HG03196 (cell line): ENCODE data around the gene TMEM245.
A peak's percentile ranks its signal among the peaks of the same experiment; 100 is the strongest.

Experiments used
- ATAC-seq: cut with Tn5 transposase; IDR thresholded peaks from one replicate; pipeline ENCODE4 v1.9.1; 2021; ENCODE audit not compliant: unreplicated experiment

Gene TMEM245

DNA sequence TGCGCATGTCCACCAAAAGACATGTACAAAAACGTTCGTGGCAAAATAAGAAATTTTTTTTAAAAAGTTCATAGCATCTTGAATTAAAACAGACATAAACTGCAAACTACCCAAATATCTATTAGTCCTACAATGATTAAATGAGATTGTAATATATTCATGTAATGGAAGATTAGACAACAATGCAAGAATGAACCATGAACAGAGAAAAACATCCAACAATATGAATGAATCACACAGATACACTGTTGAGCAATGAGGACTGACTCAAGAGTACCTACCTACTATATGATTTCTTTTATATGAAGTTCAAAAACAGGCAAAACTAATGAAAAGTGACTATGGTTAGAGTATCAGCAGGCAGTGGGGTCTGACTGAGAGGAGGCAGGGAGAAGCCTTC lies 88.5 kb downstream of the TMEM245 start:
- no peak for ATAC-seq

DNA sequence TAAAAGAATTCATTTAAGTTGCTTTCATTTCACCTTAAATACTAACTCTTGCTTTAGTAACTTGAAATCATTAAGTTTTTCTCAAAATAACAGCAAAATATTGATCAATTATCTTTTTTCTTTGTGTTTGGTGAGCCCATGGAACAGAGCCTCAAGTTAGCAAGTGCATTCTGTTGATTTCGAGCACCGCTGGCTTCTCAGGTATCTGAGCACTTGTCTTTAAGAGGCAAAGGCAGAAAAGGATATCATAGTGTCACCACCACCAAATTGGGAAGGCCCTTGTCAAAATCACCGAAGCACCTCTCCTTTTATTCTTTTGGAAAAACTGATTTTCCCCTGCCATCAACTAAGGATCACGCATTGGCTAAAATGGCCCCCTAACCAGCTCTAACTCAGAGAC lies 89.3 kb downstream of the TMEM245 start:
- no peak for ATAC-seq

DNA sequence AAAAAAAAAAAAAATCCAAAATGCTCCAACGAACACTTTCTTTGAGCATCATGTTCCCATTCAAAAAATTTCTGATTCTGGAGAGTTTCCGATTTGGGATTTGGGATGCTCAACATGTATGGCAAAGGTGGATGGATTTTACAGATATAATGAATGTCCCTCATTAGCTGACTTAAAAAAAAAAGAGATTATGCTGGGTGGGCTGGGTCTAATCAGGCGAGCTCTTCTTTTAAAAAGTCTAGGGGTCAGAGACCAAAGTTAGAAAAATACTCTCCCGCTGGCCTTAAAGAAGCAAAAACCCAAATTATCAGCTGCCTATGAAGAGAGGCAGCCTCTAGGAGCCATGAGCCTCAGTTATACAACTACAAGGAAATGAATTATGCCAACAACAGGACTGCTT lies 91.3 kb downstream of the TMEM245 start:
- ATAC-seq: no peak

DNA sequence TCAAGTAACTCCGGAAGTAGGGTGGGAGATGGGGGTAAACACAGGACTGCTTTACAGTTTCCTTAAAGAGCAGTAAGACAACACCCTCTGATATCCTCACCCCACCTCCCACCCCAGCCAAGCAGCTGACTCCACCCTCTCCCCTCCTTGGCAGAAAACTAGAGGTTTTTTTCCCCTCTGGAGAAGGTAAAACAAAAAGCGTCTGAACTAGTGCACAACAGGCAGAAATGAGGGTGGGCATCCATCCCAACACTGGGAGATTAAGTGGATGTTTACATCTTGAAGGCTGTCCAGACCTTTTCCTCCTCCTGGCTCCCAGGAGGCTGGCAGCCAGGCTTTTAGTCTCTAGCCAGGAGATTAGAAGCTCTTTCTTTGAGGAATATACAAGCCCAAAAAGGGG lies 92.6 kb downstream of the TMEM245 start:
- no peak for ATAC-seq

DNA sequence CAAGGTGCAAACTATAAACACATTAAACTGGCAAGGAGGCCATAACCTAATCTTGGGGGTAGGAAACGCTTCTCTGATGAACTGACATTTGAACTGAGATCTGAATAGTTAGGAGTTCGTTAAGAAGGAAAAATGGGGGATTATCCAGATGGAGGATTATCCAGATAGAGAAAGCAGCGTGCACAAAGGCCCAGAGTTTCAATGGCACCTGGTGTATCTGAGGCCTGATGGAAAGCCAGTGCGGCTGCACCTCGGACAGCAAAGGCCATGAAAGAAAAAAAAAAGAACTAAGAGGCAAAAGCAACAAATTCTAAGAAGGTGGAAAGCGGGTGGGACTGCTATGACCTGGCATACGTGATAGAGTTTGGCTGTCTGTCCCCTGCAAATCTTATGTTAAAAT lies 93.4 kb downstream of the TMEM245 start:
- ATAC-seq: no peak

DNA sequence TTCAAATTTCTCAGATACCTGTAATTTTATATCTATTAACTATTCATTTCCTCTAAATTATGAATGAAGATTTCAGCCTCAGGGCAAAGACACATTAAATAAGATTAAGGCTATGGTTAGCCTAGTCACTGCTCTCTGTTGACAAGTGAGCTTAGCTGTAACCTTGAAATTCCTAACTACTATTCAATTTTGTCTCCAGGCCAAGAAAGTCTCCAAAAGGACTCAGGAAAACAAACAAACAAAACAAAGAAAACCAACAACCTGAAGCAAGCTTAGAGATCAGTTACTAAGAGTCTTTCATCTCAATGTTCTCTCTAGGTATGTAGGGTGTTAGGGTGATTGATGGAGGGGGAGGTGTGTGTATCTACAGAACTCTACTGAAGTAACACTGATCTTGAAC lies 96.9 kb downstream of the TMEM245 start:
- ATAC-seq: no peak

DNA sequence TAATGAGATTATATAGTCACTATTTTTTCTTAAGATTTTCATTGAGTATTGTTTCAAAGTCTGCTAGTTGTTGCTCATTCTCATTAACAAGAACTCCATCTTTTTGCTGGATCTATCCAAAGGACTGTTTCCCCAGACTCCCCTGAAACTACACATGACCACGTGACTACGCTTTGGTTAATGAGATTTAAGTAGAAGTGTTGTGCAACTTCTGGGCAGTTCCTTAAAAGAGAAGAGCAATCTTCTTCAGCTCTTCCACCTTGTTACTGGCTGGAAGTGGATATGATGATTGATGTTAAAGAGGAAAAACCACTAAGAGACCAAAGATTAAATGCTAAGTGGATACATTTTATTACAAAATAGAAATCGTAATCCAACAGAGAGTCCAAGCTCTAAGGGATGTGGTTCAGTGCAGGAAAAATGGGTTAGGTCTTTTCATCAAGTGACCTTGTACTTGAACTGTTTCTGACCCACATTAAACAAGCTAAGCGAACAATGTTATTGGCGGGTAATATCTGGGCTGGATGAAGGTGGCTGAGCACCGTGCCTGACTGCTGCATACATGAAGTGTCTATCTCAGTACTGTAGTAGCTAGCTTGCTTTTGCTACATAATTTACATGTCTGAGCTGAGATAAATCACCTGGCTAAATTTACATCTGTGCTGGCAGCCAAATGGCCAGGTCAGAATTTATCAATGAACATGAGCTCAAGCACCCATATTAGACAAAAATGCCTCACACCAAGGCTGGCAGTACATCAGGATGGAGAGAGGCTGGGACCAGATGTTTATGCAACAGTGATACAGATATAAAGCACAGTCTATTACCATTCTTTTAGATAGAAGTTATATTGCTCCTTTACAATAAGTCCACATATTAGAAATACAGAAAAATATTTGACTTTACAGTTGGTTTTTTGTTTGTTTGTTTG lies 98.9 kb downstream of the TMEM245 start:
- no peak for ATAC-seq

DNA sequence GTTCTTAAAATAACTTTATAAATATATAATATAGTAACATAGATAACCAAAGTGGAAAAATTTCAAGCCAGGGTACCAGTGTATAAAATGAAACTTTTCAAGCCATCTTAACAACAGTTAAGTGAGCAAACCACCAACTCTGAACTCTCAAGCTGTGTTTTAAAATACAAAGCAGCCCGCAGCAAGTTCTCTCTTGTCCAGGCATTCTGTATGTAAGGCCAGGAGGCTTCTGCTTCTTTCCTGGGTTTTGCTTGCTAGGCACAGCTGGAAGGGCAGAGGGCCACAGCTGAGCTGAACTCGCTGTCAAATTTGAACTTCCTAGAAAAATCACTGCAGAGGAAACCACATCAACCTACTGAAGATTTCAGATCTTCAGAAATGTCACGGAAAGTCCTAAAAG lies 99.6 kb downstream of the TMEM245 start:
- no peak for ATAC-seq

DNA sequence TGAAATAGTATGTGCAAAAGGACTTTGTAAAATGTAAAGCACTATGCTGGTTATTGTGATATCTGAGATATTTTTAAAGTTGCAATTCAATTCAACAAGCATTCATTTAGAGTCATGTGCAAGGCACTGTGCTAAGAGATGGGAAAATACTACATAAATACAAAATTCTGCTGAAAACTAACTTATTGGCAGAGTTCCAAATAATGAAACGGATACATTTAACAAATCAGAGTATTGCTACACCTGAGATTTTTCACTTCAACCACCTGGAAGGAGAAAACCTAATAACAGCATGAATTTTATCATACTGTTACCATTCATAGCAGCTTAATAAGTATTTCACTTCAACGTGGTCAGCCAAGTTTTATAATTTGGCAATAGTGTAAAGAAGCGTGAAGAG lies 100.3 kb downstream of the TMEM245 start:
- ATAC-seq: no peak

DNA sequence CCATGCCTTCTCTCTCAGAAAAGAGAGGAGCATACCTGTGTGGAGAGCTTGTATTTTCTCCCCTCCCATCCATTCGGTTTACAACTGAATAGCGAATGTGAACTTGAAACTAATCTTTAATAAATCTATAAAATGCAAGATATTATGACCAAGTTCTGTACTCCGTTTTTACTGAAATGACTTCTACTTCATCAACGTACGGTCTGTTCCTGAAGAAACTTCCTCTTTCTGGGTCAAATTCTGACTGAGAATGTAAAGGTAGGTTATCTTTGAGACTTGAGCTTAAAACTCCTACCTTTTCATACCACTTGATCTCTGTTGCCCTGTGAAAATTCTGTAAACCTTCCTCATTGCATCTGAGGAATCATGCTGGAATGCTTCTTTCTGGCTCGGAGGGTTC lies 102.3 kb downstream of the TMEM245 start:
- ATAC-seq: no peak

DNA sequence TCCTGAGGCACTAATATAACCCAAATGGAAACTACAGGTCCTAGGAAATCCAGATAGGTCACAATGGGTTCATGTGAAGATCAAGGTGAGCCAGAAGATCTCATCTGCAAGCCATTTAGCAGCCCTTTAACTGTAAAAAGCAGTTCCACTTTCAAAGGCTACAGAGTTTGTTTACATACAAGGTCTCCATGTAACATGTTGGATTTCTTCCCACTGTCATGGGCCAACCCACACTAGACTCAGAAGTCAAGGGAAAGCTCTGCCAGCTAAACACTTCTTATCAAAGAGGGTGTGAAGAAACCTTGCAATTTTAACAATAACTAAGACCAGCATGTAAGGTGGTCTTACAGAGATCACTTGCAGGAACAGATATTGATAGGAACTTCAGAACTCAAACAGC lies 102.7 kb downstream of the TMEM245 start:
- ATAC-seq: no peak

DNA sequence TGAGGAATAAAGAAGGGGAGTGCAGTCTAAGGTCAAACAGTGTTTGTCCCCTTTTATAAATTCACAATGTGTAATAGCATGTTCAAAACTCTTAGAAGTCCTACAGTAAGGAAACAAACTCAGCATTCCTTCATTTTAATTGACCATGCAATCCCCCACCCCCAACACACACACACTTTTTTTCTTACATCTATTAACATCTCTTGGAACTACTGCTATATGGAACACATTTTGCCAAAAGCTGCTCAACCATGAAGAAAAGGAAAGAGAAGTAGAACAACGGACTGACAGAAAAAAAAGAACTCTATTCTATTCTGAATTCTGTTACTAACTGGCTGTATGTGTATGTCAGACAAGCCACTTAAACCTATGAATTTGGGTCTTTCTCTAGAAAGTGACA lies 103.6 kb downstream of the TMEM245 start:
- ATAC-seq: no peak

DNA sequence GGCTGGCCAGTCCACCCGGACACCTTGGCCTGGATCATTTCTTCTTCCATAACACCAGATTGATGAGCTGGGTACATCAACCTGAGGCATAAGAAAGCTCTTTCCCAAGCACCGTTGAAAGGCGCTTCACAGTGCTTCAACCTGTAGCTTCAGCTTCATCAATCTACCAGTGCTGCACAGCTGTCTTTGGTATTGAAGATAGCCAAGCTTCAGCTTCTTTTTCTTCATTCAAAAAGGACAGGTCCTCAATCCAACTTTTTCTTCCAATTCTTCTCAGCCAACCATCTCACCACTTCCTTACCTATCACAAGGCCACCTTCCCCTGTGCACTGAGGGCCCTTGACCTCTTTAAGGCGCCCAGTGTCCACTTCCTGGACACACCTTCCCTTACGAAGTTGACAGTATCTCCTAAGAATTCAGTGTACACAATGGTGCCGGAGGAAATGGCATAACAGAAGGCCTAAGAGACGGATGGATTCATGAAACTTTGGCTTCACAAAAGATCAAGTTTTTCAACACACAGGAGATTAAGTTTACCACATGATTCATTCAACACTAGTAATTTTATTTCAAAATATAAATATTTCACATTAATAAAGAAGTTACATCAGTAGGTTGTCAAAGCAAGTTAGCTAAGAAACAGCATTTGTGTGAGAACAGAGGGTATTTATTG lies 105.0 kb downstream of the TMEM245 start:
- no peak for ATAC-seq

DNA sequence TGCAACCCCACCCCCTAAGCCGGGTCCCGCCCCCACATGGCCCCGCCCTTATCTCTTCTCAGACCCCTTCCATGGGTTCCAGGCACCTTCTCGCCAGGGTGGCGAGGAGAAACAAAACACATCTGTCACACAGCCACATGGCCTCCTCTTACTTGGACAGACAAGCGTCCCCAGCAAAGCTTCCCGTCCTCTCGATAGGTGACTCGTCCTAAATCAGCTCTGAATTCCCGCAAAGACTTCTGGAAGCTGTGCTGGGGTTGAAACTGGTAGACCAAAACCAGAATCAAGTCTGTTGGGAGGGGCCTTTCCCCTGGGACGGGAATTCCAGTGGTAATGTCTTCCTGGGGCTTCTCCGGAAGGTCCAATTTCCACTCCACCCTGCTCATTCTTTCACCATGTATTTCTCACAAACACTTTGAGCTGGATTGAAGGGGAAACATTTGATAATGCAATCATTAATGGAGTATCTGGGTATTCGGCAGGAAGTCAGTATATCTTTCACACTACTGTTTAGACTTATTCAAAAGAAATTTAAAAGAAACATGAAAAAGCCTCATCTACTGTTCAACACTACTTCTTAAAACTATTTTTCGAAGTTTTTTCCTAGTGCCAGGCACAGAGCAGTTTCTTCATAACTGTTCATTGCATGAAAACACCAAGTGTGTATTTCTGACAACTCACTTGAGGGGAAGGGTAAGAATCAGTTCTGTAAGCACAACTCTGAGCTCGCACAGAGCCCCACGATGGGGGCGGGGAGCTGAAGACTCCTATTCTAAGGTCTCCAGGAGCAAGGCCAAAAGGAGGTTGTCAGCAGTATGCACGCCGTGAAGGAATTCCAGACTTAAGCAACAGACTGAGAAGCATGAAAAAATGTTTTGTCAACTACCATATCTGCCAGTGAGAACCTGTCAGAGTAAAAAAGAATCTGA lies 105.8 kb downstream of the TMEM245 start:
- no peak for ATAC-seq

DNA sequence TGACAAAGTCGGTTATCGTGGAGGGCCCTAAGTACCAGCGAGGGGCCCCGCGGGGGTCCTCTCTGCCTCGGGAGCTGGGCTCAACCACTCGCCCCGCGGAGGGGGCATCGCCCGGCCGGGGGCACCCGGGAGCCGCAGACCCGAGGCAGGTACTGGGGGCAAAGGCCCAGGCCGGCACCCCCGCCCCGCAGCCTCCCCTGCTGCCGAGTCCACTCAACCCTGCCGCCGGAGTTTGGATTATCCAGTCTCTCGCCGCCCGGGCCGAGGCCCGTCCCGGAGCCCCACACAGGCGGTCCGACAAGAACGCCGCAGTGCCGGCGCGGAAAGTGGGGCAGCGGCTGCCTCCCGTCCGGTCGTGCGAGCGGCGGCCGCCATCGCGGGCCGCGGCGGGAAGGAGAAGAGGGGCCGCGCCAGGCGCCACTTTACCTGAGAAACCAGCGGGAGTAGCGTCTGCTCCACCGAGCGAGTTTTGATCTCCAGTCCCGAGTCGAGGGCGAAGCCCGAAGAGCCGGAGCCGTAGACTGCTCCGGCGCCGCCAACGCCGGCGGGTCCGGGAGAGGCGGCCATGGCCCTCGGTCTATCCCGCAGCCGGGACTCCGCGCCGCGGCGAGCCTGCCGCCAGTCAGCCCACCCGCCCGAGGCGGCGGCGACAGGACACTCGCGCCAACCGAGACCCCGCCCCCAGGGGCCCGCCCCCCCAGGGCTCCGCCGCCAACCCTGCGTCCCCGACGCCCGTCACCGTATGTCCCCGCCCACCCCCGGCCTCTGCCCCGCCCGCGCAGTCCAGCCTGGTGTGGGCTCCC lies 106.7 kb downstream of the TMEM245 start, which contains the start of gene CTNNAL1:
CTNNAL1 (minus strand) TSS at position 624 of the 803 bp plus-strand sequence; CDS start at position 567, 57 bp downstream.
- ATAC-seq: peak; percentile 65

DNA sequence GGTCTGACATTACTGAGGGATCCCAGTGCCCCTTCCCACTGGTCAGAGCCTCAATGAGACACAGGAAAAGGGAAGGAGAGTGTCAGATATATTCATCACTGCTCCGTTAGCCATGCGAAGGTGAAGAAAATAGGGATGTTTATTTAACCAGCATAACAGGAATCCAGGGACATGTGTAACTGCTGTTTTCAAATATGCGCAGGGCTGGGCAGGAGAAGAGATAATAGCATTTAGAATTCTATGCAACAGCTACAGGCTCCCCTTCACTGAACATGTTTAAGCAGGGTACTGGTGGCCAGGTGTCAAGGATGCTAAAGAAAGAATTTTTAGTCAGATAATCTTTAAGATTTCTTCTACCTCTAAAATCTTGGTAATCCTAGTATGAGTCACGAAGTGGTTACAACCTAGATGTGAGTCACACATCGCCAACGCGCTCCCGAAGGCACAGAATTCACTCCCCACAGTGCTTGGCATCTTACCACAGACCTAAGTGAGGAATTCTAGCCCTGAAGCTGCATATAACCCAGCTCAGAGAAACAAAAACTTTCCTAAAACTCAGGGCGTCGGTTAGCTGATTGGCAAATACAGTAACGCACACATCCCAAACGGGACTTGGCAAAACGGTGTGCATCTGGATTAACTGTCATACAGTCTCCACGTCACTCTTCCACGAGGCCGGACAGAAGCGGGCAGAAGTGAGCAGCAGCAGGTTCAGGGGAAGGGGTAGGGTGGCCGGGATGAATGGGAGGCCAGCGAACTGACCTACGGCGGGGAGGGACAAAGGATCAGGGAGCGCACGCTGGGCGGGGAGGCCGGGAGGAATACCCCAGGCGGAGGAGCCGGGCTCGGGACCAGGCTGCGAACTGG lies 107.5 kb downstream of the TMEM245 start:
- ATAC-seq: peak; percentile 29

DNA sequence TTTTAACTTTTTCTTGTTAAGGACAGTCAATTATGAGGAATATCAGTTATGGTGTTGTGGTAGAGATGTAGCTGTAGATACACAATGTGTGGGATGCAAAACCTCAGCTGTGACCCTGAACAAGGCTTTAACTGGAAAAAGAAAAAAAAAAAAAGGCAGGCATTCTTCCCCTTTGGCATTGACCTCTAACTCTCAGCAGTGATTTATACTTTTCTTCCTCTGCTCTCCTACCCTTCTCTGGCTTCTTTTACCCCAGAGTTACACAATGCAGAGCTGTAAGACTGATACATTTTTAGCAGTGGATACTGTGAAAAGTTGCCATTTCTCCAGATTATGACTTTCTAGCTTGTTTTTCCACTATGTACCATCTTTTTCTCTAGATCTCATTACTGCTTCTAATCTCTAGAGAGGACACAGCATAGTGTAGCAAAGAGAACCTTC lies 108.5 kb downstream of the TMEM245 start:
- no peak for ATAC-seq

DNA sequence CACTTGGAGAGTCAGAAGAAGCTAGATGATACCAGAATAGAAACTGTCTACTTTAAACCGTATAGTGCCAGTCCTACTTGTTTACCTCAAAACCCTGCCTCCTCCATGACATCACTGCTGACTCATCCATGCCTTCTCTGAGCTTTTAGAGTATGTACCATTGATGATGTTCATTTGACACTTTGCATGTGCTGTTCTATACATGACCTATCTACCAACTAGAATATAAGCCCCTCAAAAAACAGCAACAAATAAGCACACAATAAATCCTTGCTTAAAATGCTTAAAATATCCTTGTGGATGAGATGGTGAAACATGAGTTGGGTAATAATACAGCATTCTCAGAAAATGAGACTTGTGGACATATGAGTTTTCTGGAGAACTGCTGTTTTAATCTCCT lies 109.0 kb downstream of the TMEM245 start:
- ATAC-seq: peak; percentile 43

DNA sequence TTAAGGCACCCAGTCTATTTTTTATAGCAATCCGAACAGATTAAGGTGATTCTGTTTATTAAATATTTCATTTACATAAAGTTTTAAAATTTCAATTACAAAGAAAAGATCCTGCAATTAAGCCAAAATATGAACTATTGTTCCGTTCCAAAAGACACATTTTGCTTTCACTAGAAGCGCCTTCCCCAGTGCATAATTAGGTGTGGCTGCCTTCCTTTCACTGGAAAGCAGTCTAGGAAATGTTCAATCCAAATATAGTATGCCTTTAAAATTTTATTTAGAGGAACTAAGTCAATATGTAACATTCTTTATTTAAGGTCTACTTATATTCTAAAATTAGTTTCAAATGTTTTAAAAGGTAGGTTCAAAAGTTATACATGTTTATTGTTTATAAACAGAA lies 114.1 kb downstream of the TMEM245 start:
- ATAC-seq: no peak
